WTC11 (cell line): ENCODE data around the gene COL20A1. TPM values are rescaled to one million over a fixed set of nuclear protein-coding genes. Genes with fewer than 3 reads are reported as not detected.

Source experiments
- ATAC-seq: fragments of 200-7000 bp; cut with Tn5 transposase; 2 replicates; pipeline ENCODE4 v1.10.0; 2021; ENCODE audit warnings: mild to moderate bottlenecking, moderate library complexity
- CTCF ChIA-PET: fragments of 300-600 bp; sonication (Branson Sonifier 250); formaldehyde crosslinking; loops from one replicate; lab custom pipeline; 2021; ENCODE audit warnings: antibody characterized with exemption; lab: Charles Lee
- POLR2A ChIA-PET: fragments of 350-600 bp; sonication (Branson Sonifier 250); formaldehyde crosslinking; loops from one replicate; lab custom pipeline; 2021; ENCODE audit warnings: antibody characterized with exemption; lab: Charles Lee
- DNase-seq: peaks from one replicate; pipeline ENCODE4 v3.0.0; 2021; ENCODE audit warnings: low spot score
- H3K27ac Mint-ChIP-seq: 2 replicates; pipeline ENCODE4 v1.8.0; 2021; ENCODE audit warnings: mixed read lengths
- H3K27me3 Mint-ChIP-seq: 2 replicates; pipeline ENCODE4 v1.8.0; 2021; ENCODE audit warnings: low read depth, mild to moderate bottlenecking, moderate library complexity, mixed read lengths
- H3K36me3 Mint-ChIP-seq: 2 replicates; pipeline ENCODE4 v1.8.0; 2021; ENCODE audit warnings: mixed read lengths
- H3K4me1 Mint-ChIP-seq: 2 replicates; pipeline ENCODE4 v1.8.0; 2022; ENCODE audit warnings: mixed read lengths
- H3K4me3 Mint-ChIP-seq: 2 replicates; pipeline ENCODE4 v1.8.0; 2021; ENCODE audit warnings: mild to moderate bottlenecking, moderate library complexity, mixed read lengths
- H3K9me3 Mint-ChIP-seq: 2 replicates; pipeline ENCODE4 v1.8.0; 2021; ENCODE audit warnings: mixed read lengths
- ATF6 ChIP-seq: sonication (generic); formaldehyde crosslinking; IDR thresholded peaks from 2 replicates; pipeline ENCODE4 v1.8.1; 2023; ENCODE audit warnings: mild to moderate bottlenecking, missing genetic modification reagents
- CTCF ChIP-seq: fragments of 200-600 bp; IDR thresholded peaks from 2 replicates; pipeline ENCODE4 v1.8.0; 2022; ENCODE audit warnings: antibody characterized with exemption
- ERG ChIP-seq: fragments of 250-450 bp; sonication (Bioruptor Pico); IDR thresholded peaks from 2 replicates; pipeline ENCODE4 v1.8.0; 2021; ENCODE audit warnings: mild to moderate bottlenecking
- ETV6 ChIP-seq: sonication (generic); formaldehyde crosslinking; IDR thresholded peaks from 2 replicates; pipeline ENCODE4 v1.8.1; 2022; ENCODE audit warnings: mild to moderate bottlenecking, missing genetic modification reagents
- GRHL2 ChIP-seq: fragments of 250-450 bp; sonication (Bioruptor Pico); IDR thresholded peaks from 2 replicates; pipeline ENCODE4 v1.8.0; 2022; ENCODE audit warnings: mild to moderate bottlenecking, moderate library complexity; ENCODE audit not compliant: insufficient replicate concordance, severe bottlenecking
- HMGA2 ChIP-seq: fragments of 250-450 bp; sonication (Bioruptor Pico); IDR thresholded peaks from 2 replicates; pipeline ENCODE4 v1.4.0; 2021; ENCODE audit warnings: mild to moderate bottlenecking, moderate library complexity
- JUN ChIP-seq: sonication (generic); formaldehyde crosslinking; IDR thresholded peaks from 2 replicates; pipeline ENCODE4 v1.8.0; 2023; ENCODE audit warnings: mild to moderate bottlenecking, missing genetic modification reagents
- NFE2L1 ChIP-seq: sonication (generic); formaldehyde crosslinking; IDR thresholded peaks from 2 replicates; pipeline ENCODE4 v1.8.1; 2023; ENCODE audit warnings: missing genetic modification reagents
- NFYB ChIP-seq: sonication (generic); formaldehyde crosslinking; conservative IDR thresholded peaks from 2 replicates; pipeline ENCODE4 v1.8.0; 2022; ENCODE audit warnings: low read depth, missing genetic modification reagents
- SP1 ChIP-seq: sonication (generic); formaldehyde crosslinking; conservative IDR thresholded peaks from 2 replicates; pipeline ENCODE4 v1.8.1; 2022; ENCODE audit warnings: missing genetic modification reagents
- USF1 ChIP-seq: sonication (generic); formaldehyde crosslinking; IDR thresholded peaks from 2 replicates; pipeline ENCODE4 v1.8.0; 2022; ENCODE audit warnings: mild to moderate bottlenecking, missing genetic modification reagents
- ZBTB21 ChIP-seq: sonication (generic); formaldehyde crosslinking; IDR thresholded peaks from 2 replicates; pipeline ENCODE4 v1.8.1; 2023; ENCODE audit warnings: mild to moderate bottlenecking, missing genetic modification reagents, borderline replicate concordance
- ZNF121 ChIP-seq: sonication (generic); formaldehyde crosslinking; IDR thresholded peaks from 2 replicates; pipeline ENCODE4 v1.8.0; 2023; ENCODE audit warnings: missing genetic modification reagents
- total RNA-seq: library from RNA; stranded (reverse); gene quantifications from 3 replicates; pipeline ENCODE4 v1.2.3, GENCODE V29; 2021
- TF ChIP-seq, protein P1 (sequence below): fragments of 250-450 bp; sonication (Bioruptor Pico); IDR thresholded peaks from 2 replicates; pipeline ENCODE4 v2.1.2; 2022; ENCODE audit warnings: mild to moderate bottlenecking, moderate library complexity
- TF ChIP-seq, protein P2 (sequence below): sonication (generic); formaldehyde crosslinking; IDR thresholded peaks from 2 replicates; pipeline ENCODE4 v1.8.0; 2023; ENCODE audit warnings: missing genetic modification reagents

Gene COL20A1
- total RNA-seq, 1 experiment from 2014 or later: 1.3 TPM

DNA sequence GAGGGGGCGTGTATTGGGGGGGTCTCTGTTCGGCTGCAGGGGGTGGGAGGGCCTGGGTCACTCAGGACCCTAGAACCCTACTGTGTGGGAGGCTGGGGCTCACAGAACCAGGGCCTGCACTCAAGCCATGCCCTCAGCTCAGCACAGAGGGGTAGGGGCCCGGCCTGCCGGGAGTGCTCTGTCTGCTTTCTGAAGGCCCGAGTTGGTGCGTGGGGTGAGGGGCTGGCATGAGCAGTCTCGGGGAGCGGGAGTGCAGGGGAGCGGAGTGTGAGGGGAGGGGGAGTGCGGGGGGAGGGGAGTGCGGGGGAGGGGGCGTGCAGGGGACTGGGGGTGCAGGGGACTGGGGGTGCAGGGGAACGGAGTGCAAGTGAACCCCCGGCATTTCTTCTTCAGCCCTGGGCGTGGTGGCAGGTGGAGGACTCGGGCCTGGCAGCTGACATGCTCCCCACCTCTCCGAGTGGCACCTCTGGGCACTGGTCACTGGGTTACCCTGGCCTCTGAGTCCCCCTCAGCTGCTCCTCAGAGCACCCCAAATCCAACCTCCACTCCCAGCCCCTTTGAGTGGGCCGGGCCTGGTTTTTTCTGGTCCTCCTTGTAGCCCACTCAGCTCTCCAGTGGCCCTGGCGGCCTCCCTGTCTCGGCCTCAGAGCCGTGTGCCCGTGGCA is 1.0 kb downstream of the COL20A1 start:
- H3K27me3 Mint-ChIP-seq: peaks cover 8% of the 10 kb centered on the region
- DNase-seq (no peak), ATAC-seq (no peak)
- H3K9me3 Mint-ChIP-seq: peaks cover 1% of the 10 kb centered on the region; the same call in 1 of the 2 replicates
- CTCF ChIA-PET: interaction anchor here (0.9 to 8.1 kb wide), 7 partner anchors 11 to 202 kb away, joined by 3 to 79 read pairs (median 26); no protein-coding TSS in a partner anchor
- H3K27ac Mint-ChIP-seq: no peak overlapping the region
- no peaks in the 10 kb centered on the region for H3K36me3 Mint-ChIP-seq
- TF ChIP-seq HMGA2 (CRISPR knock-in tag): no peak
- TF ChIP-seq CTCF: no peak
- no peak for TF ChIP-seq ERG (CRISPR knock-in tag)
- no peak for TF ChIP-seq SP1 (CRISPR knock-in tag)
- TF ChIP-seq, protein P1, sequence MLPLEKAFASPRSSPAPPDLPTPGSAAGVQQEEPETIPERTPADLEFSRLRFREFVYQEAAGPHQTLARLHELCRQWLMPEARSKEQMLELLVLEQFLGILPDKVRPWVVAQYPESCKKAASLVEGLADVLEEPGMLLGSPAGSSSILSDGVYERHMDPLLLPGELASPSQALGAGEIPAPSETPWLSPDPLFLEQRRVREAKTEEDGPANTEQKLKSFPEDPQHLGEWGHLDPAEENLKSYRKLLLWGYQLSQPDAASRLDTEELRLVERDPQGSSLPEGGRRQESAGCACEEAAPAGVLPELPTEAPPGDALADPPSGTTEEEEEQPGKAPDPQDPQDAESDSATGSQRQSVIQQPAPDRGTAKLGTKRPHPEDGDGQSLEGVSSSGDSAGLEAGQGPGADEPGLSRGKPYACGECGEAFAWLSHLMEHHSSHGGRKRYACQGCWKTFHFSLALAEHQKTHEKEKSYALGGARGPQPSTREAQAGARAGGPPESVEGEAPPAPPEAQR: no peak
- TF ChIP-seq, all 79 proteins: peak for 0
- no peak overlapping the region for H3K4me3 Mint-ChIP-seq
- POLR2A ChIA-PET: interaction anchor here (1.1 kb wide), 1 partner anchor 21 kb away, joined by 3 read pairs; the partner anchor contains the start of gene ARFGAP1
- peaks cover 20% of the 10 kb centered on the region for H3K4me1 Mint-ChIP-seq

GRCh38 chr20:63294536-63294900 is 1.5 kb downstream of the COL20A1 start:
- H3K36me3 Mint-ChIP-seq: no peaks in the 10 kb centered on the region
- DNase-seq (no peak), ATAC-seq (no peak)
- peaks cover 3% of the 10 kb centered on the region; the same call in 1 of the 2 replicates for H3K9me3 Mint-ChIP-seq
- H3K4me1 Mint-ChIP-seq: peaks cover 20% of the 10 kb centered on the region
- CTCF ChIA-PET: interaction anchor here (1.0 to 8.1 kb wide), 9 partner anchors 15 to 90 kb away, joined by 3 to 79 read pairs (median 6); partner anchors contain the start of gene ARFGAP1
- TF ChIP-seq JUN (CRISPR knock-in tag) (no peak), ZBTB21 (CRISPR knock-in tag) (no peak), NFYB (CRISPR knock-in tag) (no peak), USF1 (CRISPR knock-in tag) (no peak), ETV6 (CRISPR knock-in tag) (no peak), ATF6 (CRISPR knock-in tag) (no peak), NFE2L1 (CRISPR knock-in tag) (no peak), GRHL2 (no peak)
- H3K27me3 Mint-ChIP-seq: peaks cover 8% of the 10 kb centered on the region
- H3K4me3 Mint-ChIP-seq: no peak overlapping the region
- no peak overlapping the region for H3K27ac Mint-ChIP-seq
- POLR2A ChIA-PET: interaction anchor here (1.1 kb wide), 1 partner anchor 22 kb away, joined by 3 read pairs; the partner anchor contains the start of gene ARFGAP1

DNA sequence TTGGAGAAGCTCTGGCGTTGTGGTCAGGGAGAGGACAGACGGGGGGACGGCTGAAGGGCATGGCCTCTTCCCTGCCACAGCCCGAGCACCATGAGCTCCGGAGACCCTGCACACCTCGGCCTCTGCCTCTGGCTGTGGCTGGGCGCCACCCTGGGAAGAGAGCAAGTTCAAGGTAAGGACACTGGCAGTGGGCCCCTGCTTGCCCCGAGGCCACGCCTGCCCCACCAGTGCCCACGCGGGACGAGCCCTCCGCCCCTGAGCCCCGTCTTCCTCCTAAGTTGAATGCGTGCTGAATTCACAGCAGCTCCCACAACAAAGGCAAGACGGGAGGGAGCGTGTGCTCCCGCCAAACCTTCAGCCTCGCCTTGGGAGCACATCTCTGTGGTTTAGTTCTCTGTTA is 2.0 kb downstream of the COL20A1 start:
- DNase-seq (no peak), ATAC-seq (no peak)
- H3K4me3 Mint-ChIP-seq: no peak overlapping the region
- no peak for TF ChIP-seq ZNF121
- TF ChIP-seq, protein P2, sequence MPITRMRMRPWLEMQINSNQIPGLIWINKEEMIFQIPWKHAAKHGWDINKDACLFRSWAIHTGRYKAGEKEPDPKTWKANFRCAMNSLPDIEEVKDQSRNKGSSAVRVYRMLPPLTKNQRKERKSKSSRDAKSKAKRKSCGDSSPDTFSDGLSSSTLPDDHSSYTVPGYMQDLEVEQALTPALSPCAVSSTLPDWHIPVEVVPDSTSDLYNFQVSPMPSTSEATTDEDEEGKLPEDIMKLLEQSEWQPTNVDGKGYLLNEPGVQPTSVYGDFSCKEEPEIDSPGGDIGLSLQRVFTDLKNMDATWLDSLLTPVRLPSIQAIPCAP: no peak
- TF ChIP-seq, all 79 proteins: peak for 0
- ChIA-PET CTCF (interaction anchor here (0.9 to 8.1 kb wide), 11 partner anchors 15 to 122 kb away, joined by 3 to 79 read pairs (median 5); partner anchors contain the start of gene ARFGAP1), POLR2A (no interaction called here)
- peaks cover 20% of the 10 kb centered on the region for H3K4me1 Mint-ChIP-seq
- no peaks in the 10 kb centered on the region for H3K36me3 Mint-ChIP-seq
- H3K9me3 Mint-ChIP-seq: peaks cover 3% of the 10 kb centered on the region; the same call in 1 of the 2 replicates
- H3K27ac Mint-ChIP-seq: no peak overlapping the region
- peaks cover 8% of the 10 kb centered on the region for H3K27me3 Mint-ChIP-seq
